ENCODE measurements around the gene C3. TPM values are rescaled to one million over a fixed set of nuclear protein-coding genes. Genes with fewer than 3 reads are reported as not detected.
A peak's percentile ranks its signal among the peaks of the same experiment; 100 is the strongest.

Gene C3
- polyA plus RNA-seq, 3 donors, result 2.4 to 5.3 (median 3.2) TPM

DNA sequence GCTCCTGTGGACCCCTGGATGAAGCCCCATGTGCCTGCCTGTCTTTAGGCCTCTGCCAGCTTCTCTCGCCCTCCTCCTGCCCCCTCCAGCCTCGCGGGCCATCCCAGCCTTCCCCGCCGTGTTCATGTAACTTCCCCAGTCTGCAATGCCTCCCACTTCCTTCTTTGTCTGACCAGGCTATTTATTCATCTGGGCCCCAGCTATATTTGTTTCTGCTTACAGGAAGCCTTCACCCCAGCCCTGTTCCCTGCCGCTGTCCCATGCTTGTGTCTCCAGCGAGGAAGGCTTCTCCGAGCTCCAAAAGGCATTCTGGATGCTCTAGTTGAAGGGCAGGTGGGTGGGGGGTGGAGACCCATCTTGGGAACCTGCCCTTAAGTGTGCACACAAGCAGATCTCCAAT is 7.9 kb upstream of the C3 start:
- peak overlapping the region; percentile 70 for H3K4me2 ChIP-seq (replicated peaks; ENCODE audit: extremely low read depth, low read length, poor library complexity, severe bottlenecking)
- peak overlapping the region; percentile 21 to 74 for H3K27ac ChIP-seq (ENCODE audit: low read depth in 1 of 2, low read length in 2 of 2)
- Mint-ChIP-seq H3K4me1 (peaks cover 49% of the 10 kb centered on the region), H3K36me3 (peaks cover 15 to 38% of the 10 kb centered on the region in 2 donors), H3K27ac (peak overlapping the region; percentile 80 to 93 (median 85)), H3K4me3 (peak overlapping the region in 1 of 2 donors; percentile 80), H3K27me3 (ENCODE audit: low read depth in 3 of 3) (peaks cover 0 to 3% (median 2%) of the 10 kb centered on the region in 3 donors), H3K9me3 (peaks cover 0 to 4% (median 0%) of the 10 kb centered on the region in 7 donors)
- no peaks in the 10 kb centered on the region for H4K20me1 ChIP-seq (ENCODE audit: insufficient read depth, low read length)
- peaks cover 22 to 23% of the 10 kb centered on the region in 2 donors for H3K36me3 ChIP-seq (replicated peaks in 1 of 2; ENCODE audit: control insufficient read depth in 1 of 2, insufficient read depth in 2 of 2, low read length in 2 of 2)
- H3K4me1 ChIP-seq (ENCODE audit: control insufficient read depth in 1 of 2, insufficient read depth in 2 of 2, low read length in 2 of 2), result peaks cover 51 to 56% of the 10 kb centered on the region in 2 donors
- H3K9me3 ChIP-seq (replicated peaks in 1 of 2; ENCODE audit: control insufficient read depth in 1 of 2, insufficient read depth in 1 of 2, low read length in 2 of 2), result no peaks in the 10 kb centered on the region
- intact Hi-C loops (cut with micrococcal nuclease), result no loop called here
- peak overlapping the region; percentile 29 for H3K9ac ChIP-seq (ENCODE audit: insufficient read depth, low read length, poor library complexity, severe bottlenecking)
- no peaks in the 10 kb centered on the region for H3K27me3 ChIP-seq (ENCODE audit: control insufficient read depth in 2 of 2, insufficient read depth in 2 of 2, low read length in 2 of 2)
- H3K79me2 ChIP-seq (ENCODE audit: insufficient read depth, low read length), result no peaks in the 10 kb centered on the region
- TF ChIP-seq, protein P1, sequence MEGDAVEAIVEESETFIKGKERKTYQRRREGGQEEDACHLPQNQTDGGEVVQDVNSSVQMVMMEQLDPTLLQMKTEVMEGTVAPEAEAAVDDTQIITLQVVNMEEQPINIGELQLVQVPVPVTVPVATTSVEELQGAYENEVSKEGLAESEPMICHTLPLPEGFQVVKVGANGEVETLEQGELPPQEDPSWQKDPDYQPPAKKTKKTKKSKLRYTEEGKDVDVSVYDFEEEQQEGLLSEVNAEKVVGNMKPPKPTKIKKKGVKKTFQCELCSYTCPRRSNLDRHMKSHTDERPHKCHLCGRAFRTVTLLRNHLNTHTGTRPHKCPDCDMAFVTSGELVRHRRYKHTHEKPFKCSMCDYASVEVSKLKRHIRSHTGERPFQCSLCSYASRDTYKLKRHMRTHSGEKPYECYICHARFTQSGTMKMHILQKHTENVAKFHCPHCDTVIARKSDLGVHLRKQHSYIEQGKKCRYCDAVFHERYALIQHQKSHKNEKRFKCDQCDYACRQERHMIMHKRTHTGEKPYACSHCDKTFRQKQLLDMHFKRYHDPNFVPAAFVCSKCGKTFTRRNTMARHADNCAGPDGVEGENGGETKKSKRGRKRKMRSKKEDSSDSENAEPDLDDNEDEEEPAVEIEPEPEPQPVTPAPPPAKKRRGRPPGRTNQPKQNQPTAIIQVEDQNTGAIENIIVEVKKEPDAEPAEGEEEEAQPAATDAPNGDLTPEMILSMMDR (IDR thresholded peaks at IDR 0.05), result no peak
- H2AFZ ChIP-seq (ENCODE audit: insufficient read depth, low read depth, low read length, poor library complexity, severe bottlenecking), result peak overlapping the region; percentile 27
- 2% methylated on average over 5 of the region's 8 CpGs for WGBS (ENCODE audit: insufficient coverage)
- H3K4me3 ChIP-seq (replicated peaks in 1 of 3; ENCODE audit: low read depth in 2 of 3, low read length in 3 of 3), result peak overlapping the region in 1 of 3 experiments; percentile 52
- peak; percentile 71 to 79 (median 74) for DNase-seq

DNA sequence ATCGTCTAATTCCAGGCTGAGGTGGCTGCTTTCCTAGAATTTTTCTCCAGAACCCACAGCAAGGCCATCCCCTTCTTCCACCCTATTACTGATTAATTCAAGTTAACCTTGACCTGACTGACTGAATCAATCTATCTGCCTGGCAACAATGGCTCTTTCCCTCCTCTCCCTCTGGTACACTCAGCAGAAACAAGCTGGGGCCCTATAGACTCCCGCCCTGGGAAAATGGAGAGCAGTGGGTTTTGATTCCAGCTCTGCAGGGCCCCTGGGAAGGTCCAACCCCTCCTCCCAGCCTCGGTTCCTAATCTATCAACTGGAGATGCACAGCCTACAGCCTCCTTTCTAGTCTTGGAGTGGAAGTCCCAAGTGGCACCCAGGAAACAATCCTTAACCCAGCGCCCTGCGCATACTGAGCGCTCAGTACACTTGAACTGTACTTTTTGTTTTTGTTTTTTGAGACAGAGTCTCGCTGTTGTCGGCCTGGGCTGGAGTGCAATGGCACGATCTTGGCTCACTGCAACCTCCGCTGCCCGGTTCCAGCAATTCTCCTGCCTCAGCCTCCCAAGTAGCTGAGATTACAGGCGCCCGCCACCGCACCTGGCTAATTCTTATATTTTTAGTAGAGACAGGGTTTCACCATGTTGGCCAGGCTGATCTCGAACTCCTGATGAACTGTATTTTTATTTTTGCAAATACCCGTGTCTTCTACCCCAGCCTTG is 5.2 kb upstream of the C3 start:
- Mint-ChIP-seq H3K4me1 (peaks cover 74% of the 10 kb centered on the region), H3K4me3 (no peak overlapping the region)
- TF ChIP-seq, protein P1 (IDR thresholded peaks at IDR 0.05), result no peak

More for the DNA sequence above, 5.2 kb upstream of the C3 start:
- Histone ChIP-seq H3K9me3 (replicated peaks in 1 of 2; ENCODE audit: control insufficient read depth in 1 of 2, insufficient read depth in 1 of 2, low read length in 2 of 2) (no peaks in the 10 kb centered on the region), H3K4me1 (ENCODE audit: control insufficient read depth in 1 of 2, insufficient read depth in 2 of 2, low read length in 2 of 2) (peaks cover 76 to 83% of the 10 kb centered on the region in 2 donors), H3K4me3 (replicated peaks in 1 of 3; ENCODE audit: low read depth in 2 of 3, low read length in 3 of 3) (no peak overlapping the region), H3K9ac (ENCODE audit: insufficient read depth, low read length, poor library complexity, severe bottlenecking) (no peak overlapping the region), H3K27me3 (ENCODE audit: control insufficient read depth in 2 of 2, insufficient read depth in 2 of 2, low read length in 2 of 2) (no peaks in the 10 kb centered on the region), H3K4me2 (replicated peaks; ENCODE audit: extremely low read depth, low read length, poor library complexity, severe bottlenecking) (no peak overlapping the region), H3K27ac (ENCODE audit: low read depth in 1 of 2, low read length in 2 of 2) (no peak overlapping the region), H3K79me2 (ENCODE audit: insufficient read depth, low read length) (no peaks in the 10 kb centered on the region), H3K36me3 (replicated peaks in 1 of 2; ENCODE audit: control insufficient read depth in 1 of 2, insufficient read depth in 2 of 2, low read length in 2 of 2) (no peaks in the 10 kb centered on the region), H4K20me1 (ENCODE audit: insufficient read depth, low read length) (no peaks in the 10 kb centered on the region), H2AFZ (ENCODE audit: insufficient read depth, low read depth, low read length, poor library complexity, severe bottlenecking) (no peak overlapping the region)
- 93% methylated on average over 7 of the region's 16 CpGs for WGBS (ENCODE audit: insufficient coverage)
- Mint-ChIP-seq H3K27me3 (ENCODE audit: low read depth in 3 of 3) (peaks cover 1 to 5% (median 5%) of the 10 kb centered on the region in 3 donors), H3K9me3 (peaks cover 0 to 4% (median 0%) of the 10 kb centered on the region in 7 donors), H3K36me3 (peaks cover 5 to 14% of the 10 kb centered on the region in 2 donors), H3K27ac (no peak overlapping the region)
- no peak for DNase-seq
- intact Hi-C loops (cut with micrococcal nuclease), result no loop called here

Data from CD14-positive monocyte (primary cell).